Measurements from ENCODE around the gene SH3TC1.

SH3TC1 gene

GRCh38 chr4:8239226-8239625 lies 40.1 kb downstream of the SH3TC1 start:
- peaks cover 29% of the 10 kb centered on the region; the same call in 1 of the 2 replicates for H3K36me3 ChIP-seq (ENCODE audit: insufficient read depth, low read length)
- H4K20me1 ChIP-seq (ENCODE audit: insufficient read depth, low read length, poor library complexity, severe bottlenecking) = no peaks in the 10 kb centered on the region
- no peaks in the 10 kb centered on the region for H3K27me3 ChIP-seq (ENCODE audit: insufficient read depth, low read length, poor library complexity, severe bottlenecking)
- H2AFZ ChIP-seq (ENCODE audit: low read length) = no peak overlapping the region
- no peak overlapping the region for H3K4me2 ChIP-seq (ENCODE audit: low read depth, low read length, poor library complexity, severe bottlenecking)
- no peak overlapping the region for H3K4me3 ChIP-seq (ENCODE audit: low read length, poor library complexity, severe bottlenecking)
- no peaks in the 10 kb centered on the region for H3F3A ChIP-seq (ENCODE audit: low read depth)
- H3K79me2 ChIP-seq (ENCODE audit: insufficient read depth, low read length) = no peaks in the 10 kb centered on the region
- H3K9me2 ChIP-seq (replicated peaks; ENCODE audit: low read depth, low read length) = no peaks in the 10 kb centered on the region
- no peaks in the 10 kb centered on the region for H3K9me3 ChIP-seq (ENCODE audit: insufficient read depth, low read depth, low read length)
- H3K9ac ChIP-seq (ENCODE audit: low read depth, low read length, poor library complexity, severe bottlenecking) = no peak overlapping the region
- no peaks in the 10 kb centered on the region for H3K4me1 ChIP-seq (ENCODE audit: insufficient read depth, low read length, poor library complexity, severe bottlenecking)
- TF ChIP-seq CTCF (conservative IDR thresholded peaks at IDR 0.05; ENCODE audit: low read length) = no peak
- TF ChIP-seq EZH2phosphoT487 (IDR thresholded peaks at IDR 0.05; ENCODE audit: borderline replicate concordance) = no peak

GRCh38 chr4:8239661-8240060 lies 40.6 kb downstream of the SH3TC1 start:
- H4K20me1 ChIP-seq (ENCODE audit: insufficient read depth, low read length, poor library complexity, severe bottlenecking) = no peaks in the 10 kb centered on the region

GRCh38 chr4:8240211-8241041 lies 41.3 kb downstream of the SH3TC1 start:
- Histone ChIP-seq H3K9me2 (replicated peaks; ENCODE audit: low read depth, low read length) (no peaks in the 10 kb centered on the region), H3K4me2 (ENCODE audit: low read depth, low read length, poor library complexity, severe bottlenecking) (no peak overlapping the region), H3K4me3 (ENCODE audit: low read length, poor library complexity, severe bottlenecking) (no peak overlapping the region), H3K9ac (ENCODE audit: low read depth, low read length, poor library complexity, severe bottlenecking) (no peak overlapping the region), H3K79me2 (ENCODE audit: insufficient read depth, low read length) (no peaks in the 10 kb centered on the region), H4K20me1 (ENCODE audit: insufficient read depth, low read length, poor library complexity, severe bottlenecking) (no peaks in the 10 kb centered on the region), H3K4me1 (ENCODE audit: insufficient read depth, low read length, poor library complexity, severe bottlenecking) (no peaks in the 10 kb centered on the region), H3K36me3 (ENCODE audit: insufficient read depth, low read length) (peaks cover 19% of the 10 kb centered on the region; the same call in 1 of the 2 replicates), H2AFZ (ENCODE audit: low read length) (no peak overlapping the region), H3K27me3 (ENCODE audit: insufficient read depth, low read length, poor library complexity, severe bottlenecking) (no peaks in the 10 kb centered on the region), H3K9me3 (ENCODE audit: insufficient read depth, low read depth, low read length) (no peaks in the 10 kb centered on the region), H3F3A (ENCODE audit: low read depth) (no peaks in the 10 kb centered on the region)
- TF ChIP-seq CTCF (conservative IDR thresholded peaks at IDR 0.05; ENCODE audit: low read length) (no peak), EZH2phosphoT487 (IDR thresholded peaks at IDR 0.05; ENCODE audit: borderline replicate concordance) (no peak)

More at GRCh38 chr4:8239661-8240060, 40.6 kb downstream of the SH3TC1 start:
- H3K9ac ChIP-seq (ENCODE audit: low read depth, low read length, poor library complexity, severe bottlenecking) = no peak overlapping the region
- H3K79me2 ChIP-seq (ENCODE audit: insufficient read depth, low read length) = no peaks in the 10 kb centered on the region
- H3K27me3 ChIP-seq (ENCODE audit: insufficient read depth, low read length, poor library complexity, severe bottlenecking) = no peaks in the 10 kb centered on the region
- H3F3A ChIP-seq (ENCODE audit: low read depth) = no peaks in the 10 kb centered on the region
- no peak overlapping the region for H3K4me2 ChIP-seq (ENCODE audit: low read depth, low read length, poor library complexity, severe bottlenecking)
- peaks cover 25% of the 10 kb centered on the region; the same call in 1 of the 2 replicates for H3K36me3 ChIP-seq (ENCODE audit: insufficient read depth, low read length)
- H3K9me3 ChIP-seq (ENCODE audit: insufficient read depth, low read depth, low read length) = no peaks in the 10 kb centered on the region
- no peak overlapping the region for H2AFZ ChIP-seq (ENCODE audit: low read length)
- no peak overlapping the region for H3K4me3 ChIP-seq (ENCODE audit: low read length, poor library complexity, severe bottlenecking)
- H3K4me1 ChIP-seq (ENCODE audit: insufficient read depth, low read length, poor library complexity, severe bottlenecking) = no peaks in the 10 kb centered on the region
- no peaks in the 10 kb centered on the region for H3K9me2 ChIP-seq (replicated peaks; ENCODE audit: low read depth, low read length)
- TF ChIP-seq CTCF (conservative IDR thresholded peaks at IDR 0.05; ENCODE audit: low read length) (no peak), EZH2phosphoT487 (IDR thresholded peaks at IDR 0.05; ENCODE audit: borderline replicate concordance) (no peak)
